Neural cell (in vitro differentiated cells): Measurements from ENCODE around the gene ARHGEF10L. TPM values are rescaled to one million over a fixed set of nuclear protein-coding genes. Genes with fewer than 3 reads are reported as not detected.

ENCODE experiments used
- H2AFZ ChIP-seq: fragments of 200-600, 300-800 bp; sonication (generic), shearing (Covaris generic); 2 replicates; pipeline ENCODE4 v1.6.0; 2014; ENCODE audit warnings: low read depth, mild to moderate bottlenecking, antibody characterized with exemption, low read length, moderate library complexity
- H3F3A ChIP-seq: fragments of 200-600 bp; shearing (Covaris generic); 2 replicates; pipeline ENCODE4 v1.6.1; 2016; ENCODE audit warnings: mild to moderate bottlenecking, moderate library complexity, mixed read lengths, antibody characterized with exemption, low read length; ENCODE audit not compliant: insufficient read depth, poor library complexity, severe bottlenecking
- H3K27ac ChIP-seq: fragments of 200-600, 300-800 bp; sonication (generic), shearing (Covaris generic); 2 replicates; pipeline ENCODE4 v1.5.1; 2014; ENCODE audit warnings: mild to moderate bottlenecking, low read length, moderate library complexity
- H3K27me3 ChIP-seq: fragments of 300-800, 200-600 bp; sonication (generic), shearing (Covaris generic); 2 replicates; pipeline ENCODE4 v1.6.0; 2014; ENCODE audit warnings: mild to moderate bottlenecking, low read depth, low read length, moderate library complexity; ENCODE audit not compliant: insufficient read depth
- H3K36me3 ChIP-seq: fragments of 300-800, 200-600 bp; sonication (generic), shearing (Covaris generic); 2 replicates; pipeline ENCODE4 v1.5.1; 2014; ENCODE audit warnings: mild to moderate bottlenecking, antibody characterized with exemption, low read length, moderate library complexity; ENCODE audit not compliant: insufficient read depth
- H3K4me2 ChIP-seq: fragments of 300-800, 200-600 bp; sonication (generic), shearing (Covaris generic); 2 replicates; pipeline ENCODE4 v1.6.0; 2014; ENCODE audit warnings: mild to moderate bottlenecking, low read length
- H3K4me3 ChIP-seq: fragments of 300-800, 200-600 bp; sonication (generic), shearing (Covaris generic); 2 replicates; pipeline ENCODE4 v1.5.1; 2014; ENCODE audit warnings: mild to moderate bottlenecking, low read length, moderate library complexity
- H3K79me2 ChIP-seq: fragments of 200-600 bp; shearing (Covaris generic); replicated peaks from 2 replicates; pipeline ENCODE4 v1.6.0; 2014; ENCODE audit warnings: mild to moderate bottlenecking, low read length, moderate library complexity; ENCODE audit not compliant: insufficient read depth
- H3K9ac ChIP-seq: fragments of 300-800, 200-600 bp; sonication (generic), shearing (Covaris generic); 2 replicates; pipeline ENCODE4 v1.6.1; 2016; ENCODE audit warnings: mild to moderate bottlenecking, low read length, mixed read lengths
- H3K9me2 ChIP-seq: fragments of 200-600 bp; shearing (Covaris generic); 2 replicates; pipeline ENCODE4 v1.6.1; 2016; ENCODE audit warnings: mild to moderate bottlenecking, low read length, mixed read lengths; ENCODE audit not compliant: insufficient read depth
- H3K9me3 ChIP-seq: fragments of 200-600, 300-800 bp; sonication (generic), shearing (Covaris generic); 2 replicates; pipeline ENCODE4 v1.6.1; 2016; ENCODE audit warnings: mild to moderate bottlenecking, mixed run types, low read length, moderate library complexity, mixed read lengths
- H4K20me1 ChIP-seq: fragments of 200-600 bp; shearing (Covaris generic); 2 replicates; pipeline ENCODE4 v1.6.1; 2016; ENCODE audit warnings: mild to moderate bottlenecking, mixed run types; ENCODE audit not compliant: insufficient read depth
- EP300 ChIP-seq: fragments of 450-650 bp; conservative IDR thresholded peaks from 2 replicates; pipeline ENCODE4 v1.6.1; 2014; ENCODE audit warnings: antibody characterized with exemption, mild to moderate bottlenecking, moderate library complexity; ENCODE audit not compliant: poor library complexity, severe bottlenecking
- EZH2 ChIP-seq: fragments of 200-600, 300-800 bp; shearing (Covaris generic), sonication (generic); IDR thresholded peaks from 2 replicates; pipeline ENCODE4 v1.6.1; 2014; ENCODE audit warnings: antibody characterized with exemption, low read length, borderline replicate concordance, mild to moderate bottlenecking; ENCODE audit not compliant: insufficient read depth, poor library complexity, severe bottlenecking
- MXI1 ChIP-seq: fragments of 450-650 bp; conservative IDR thresholded peaks from 2 replicates; pipeline ENCODE4 v1.6.1; 2014; ENCODE audit warnings: antibody characterized with exemption, mild to moderate bottlenecking; ENCODE audit not compliant: poor library complexity, severe bottlenecking
- POLR2AphosphoS5 ChIP-seq: IDR thresholded peaks from 2 replicates; pipeline ENCODE4 v1.6.1; 2012
- RAD21 ChIP-seq: fragments of 450-650 bp; conservative IDR thresholded peaks from 2 replicates; pipeline ENCODE4 v1.6.1; 2014; ENCODE audit warnings: antibody characterized with exemption, mild to moderate bottlenecking, moderate library complexity
- SMC3 ChIP-seq: fragments of 450-650 bp; conservative IDR thresholded peaks from 2 replicates; pipeline ENCODE4 v1.6.1; 2014; ENCODE audit warnings: antibody characterized with exemption, mild to moderate bottlenecking, moderate library complexity; ENCODE audit not compliant: poor library complexity
- TAF1 ChIP-seq: IDR thresholded peaks from 2 replicates; pipeline ENCODE4 v1.6.1; 2012; ENCODE audit warnings: low read depth
- polyA plus RNA-seq: library from polyadenylated mRNA; depleted of rRNA; stranded (reverse); fragments of >200 nt; gene quantifications from 2 replicates; pipeline ENCODE4 v1.2.3, GENCODE V29; 2014
- TF ChIP-seq, protein P1 (sequence below): fragments of 450-650 bp; IDR thresholded peaks from 2 replicates; pipeline ENCODE4 v1.5.1; 2014; ENCODE audit warnings: antibody characterized with exemption, mild to moderate bottlenecking, moderate library complexity; ENCODE audit not compliant: poor library complexity, severe bottlenecking
- TF ChIP-seq, protein P2 (sequence below): IDR thresholded peaks from 2 replicates; pipeline ENCODE4 v1.6.1; 2012; ENCODE audit warnings: borderline replicate concordance

The ARHGEF10L gene
- polyA plus RNA-seq, 1 donor from 2014 or later, result 123 TPM

DNA sequence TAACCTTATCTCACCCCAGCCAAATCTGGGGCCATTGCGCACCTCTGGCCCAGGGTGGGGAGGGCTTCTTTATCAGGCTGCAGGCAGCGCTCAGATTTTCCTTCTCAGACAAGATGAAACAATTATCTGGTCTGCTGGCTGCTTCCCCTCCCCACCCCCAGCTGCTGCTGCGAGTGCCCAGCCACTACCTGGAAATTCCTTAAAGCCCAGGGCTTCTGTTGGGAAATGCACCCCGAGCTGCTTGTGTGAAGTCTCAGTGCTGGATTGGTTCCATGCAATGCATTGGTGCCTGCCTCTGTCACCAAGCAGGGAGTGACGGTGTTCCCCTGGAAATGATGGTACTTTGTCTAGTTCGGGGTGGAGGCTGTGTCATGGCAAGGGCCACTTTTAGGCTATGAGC, 197.1 kb downstream of the ARHGEF10L start:
- Histone ChIP-seq H3F3A (no peaks in the 10 kb centered on the region), H3K4me3 (no peak overlapping the region), H3K4me2 (no peak overlapping the region), H3K79me2 (no peaks in the 10 kb centered on the region), H2AFZ (no peak overlapping the region), H3K9me2 (no peaks in the 10 kb centered on the region), H4K20me1 (no peaks in the 10 kb centered on the region), H3K27me3 (no peaks in the 10 kb centered on the region), H3K27ac (no peak overlapping the region), H3K9ac (no peak overlapping the region), H3K9me3 (no peaks in the 10 kb centered on the region), H3K36me3 (no peaks in the 10 kb centered on the region)
- TF ChIP-seq SMC3 (no peak), RAD21 (no peak), EZH2 (no peak), POLR2AphosphoS5 (no peak), EP300 (no peak), MXI1 (no peak), TAF1 (no peak)
- TF ChIP-seq, protein P1, sequence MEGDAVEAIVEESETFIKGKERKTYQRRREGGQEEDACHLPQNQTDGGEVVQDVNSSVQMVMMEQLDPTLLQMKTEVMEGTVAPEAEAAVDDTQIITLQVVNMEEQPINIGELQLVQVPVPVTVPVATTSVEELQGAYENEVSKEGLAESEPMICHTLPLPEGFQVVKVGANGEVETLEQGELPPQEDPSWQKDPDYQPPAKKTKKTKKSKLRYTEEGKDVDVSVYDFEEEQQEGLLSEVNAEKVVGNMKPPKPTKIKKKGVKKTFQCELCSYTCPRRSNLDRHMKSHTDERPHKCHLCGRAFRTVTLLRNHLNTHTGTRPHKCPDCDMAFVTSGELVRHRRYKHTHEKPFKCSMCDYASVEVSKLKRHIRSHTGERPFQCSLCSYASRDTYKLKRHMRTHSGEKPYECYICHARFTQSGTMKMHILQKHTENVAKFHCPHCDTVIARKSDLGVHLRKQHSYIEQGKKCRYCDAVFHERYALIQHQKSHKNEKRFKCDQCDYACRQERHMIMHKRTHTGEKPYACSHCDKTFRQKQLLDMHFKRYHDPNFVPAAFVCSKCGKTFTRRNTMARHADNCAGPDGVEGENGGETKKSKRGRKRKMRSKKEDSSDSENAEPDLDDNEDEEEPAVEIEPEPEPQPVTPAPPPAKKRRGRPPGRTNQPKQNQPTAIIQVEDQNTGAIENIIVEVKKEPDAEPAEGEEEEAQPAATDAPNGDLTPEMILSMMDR, result no peak
- TF ChIP-seq, protein P2, sequence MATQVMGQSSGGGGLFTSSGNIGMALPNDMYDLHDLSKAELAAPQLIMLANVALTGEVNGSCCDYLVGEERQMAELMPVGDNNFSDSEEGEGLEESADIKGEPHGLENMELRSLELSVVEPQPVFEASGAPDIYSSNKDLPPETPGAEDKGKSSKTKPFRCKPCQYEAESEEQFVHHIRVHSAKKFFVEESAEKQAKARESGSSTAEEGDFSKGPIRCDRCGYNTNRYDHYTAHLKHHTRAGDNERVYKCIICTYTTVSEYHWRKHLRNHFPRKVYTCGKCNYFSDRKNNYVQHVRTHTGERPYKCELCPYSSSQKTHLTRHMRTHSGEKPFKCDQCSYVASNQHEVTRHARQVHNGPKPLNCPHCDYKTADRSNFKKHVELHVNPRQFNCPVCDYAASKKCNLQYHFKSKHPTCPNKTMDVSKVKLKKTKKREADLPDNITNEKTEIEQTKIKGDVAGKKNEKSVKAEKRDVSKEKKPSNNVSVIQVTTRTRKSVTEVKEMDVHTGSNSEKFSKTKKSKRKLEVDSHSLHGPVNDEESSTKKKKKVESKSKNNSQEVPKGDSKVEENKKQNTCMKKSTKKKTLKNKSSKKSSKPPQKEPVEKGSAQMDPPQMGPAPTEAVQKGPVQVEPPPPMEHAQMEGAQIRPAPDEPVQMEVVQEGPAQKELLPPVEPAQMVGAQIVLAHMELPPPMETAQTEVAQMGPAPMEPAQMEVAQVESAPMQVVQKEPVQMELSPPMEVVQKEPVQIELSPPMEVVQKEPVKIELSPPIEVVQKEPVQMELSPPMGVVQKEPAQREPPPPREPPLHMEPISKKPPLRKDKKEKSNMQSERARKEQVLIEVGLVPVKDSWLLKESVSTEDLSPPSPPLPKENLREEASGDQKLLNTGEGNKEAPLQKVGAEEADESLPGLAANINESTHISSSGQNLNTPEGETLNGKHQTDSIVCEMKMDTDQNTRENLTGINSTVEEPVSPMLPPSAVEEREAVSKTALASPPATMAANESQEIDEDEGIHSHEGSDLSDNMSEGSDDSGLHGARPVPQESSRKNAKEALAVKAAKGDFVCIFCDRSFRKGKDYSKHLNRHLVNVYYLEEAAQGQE, result no peak

DNA sequence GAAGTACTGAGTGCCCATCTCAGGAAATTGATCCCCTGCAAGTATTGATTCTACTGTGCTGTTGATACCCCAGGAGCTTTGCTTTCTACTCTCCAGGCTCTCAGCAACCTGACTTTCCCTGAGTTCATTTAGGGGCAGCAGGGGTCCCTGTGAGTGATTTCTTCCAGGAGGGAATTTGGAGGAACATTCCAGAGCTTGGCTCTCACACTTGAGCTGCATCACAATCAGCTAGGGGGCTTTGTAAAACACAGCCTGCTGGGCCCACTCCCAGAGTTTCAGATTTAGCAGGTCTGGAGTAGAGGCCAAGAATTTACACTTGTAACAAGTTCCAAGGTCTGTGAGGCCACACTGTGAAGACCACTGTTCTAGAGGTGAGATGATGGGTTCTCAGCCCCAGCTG, 199.6 kb downstream of the ARHGEF10L start:
- no peaks in the 10 kb centered on the region for H3K9me2 ChIP-seq
- H4K20me1 ChIP-seq, result no peaks in the 10 kb centered on the region
- H3K27me3 ChIP-seq, result no peaks in the 10 kb centered on the region
- H3K36me3 ChIP-seq, result no peaks in the 10 kb centered on the region
- no peak overlapping the region for H3K27ac ChIP-seq
- no peaks in the 10 kb centered on the region for H3K79me2 ChIP-seq
- H2AFZ ChIP-seq, result no peak overlapping the region
- no peak overlapping the region for H3K4me2 ChIP-seq
- H3F3A ChIP-seq, result no peaks in the 10 kb centered on the region
- H3K9ac ChIP-seq, result no peak overlapping the region
- TF ChIP-seq EP300, result no peak
- TF ChIP-seq, protein P2, result no peak
- TF ChIP-seq MXI1, result no peak
- TF ChIP-seq EZH2, result no peak
- TF ChIP-seq, protein P1, result no peak
- no peak for TF ChIP-seq RAD21
- TF ChIP-seq POLR2AphosphoS5, result no peak
- H3K9me3 ChIP-seq, result no peaks in the 10 kb centered on the region
- no peak overlapping the region for H3K4me3 ChIP-seq
